ENCODE data around the gene AMOT. TPM values are rescaled to one million over a fixed set of nuclear protein-coding genes. Genes with fewer than 3 reads are reported as not detected.
A peak's percentile ranks its signal among the peaks of the same experiment; 100 is the strongest.

AMOT gene
- total RNA-seq, 4 donors from 2014 or later = 6.8 to 32.3 (median 10.0) TPM

DNA sequence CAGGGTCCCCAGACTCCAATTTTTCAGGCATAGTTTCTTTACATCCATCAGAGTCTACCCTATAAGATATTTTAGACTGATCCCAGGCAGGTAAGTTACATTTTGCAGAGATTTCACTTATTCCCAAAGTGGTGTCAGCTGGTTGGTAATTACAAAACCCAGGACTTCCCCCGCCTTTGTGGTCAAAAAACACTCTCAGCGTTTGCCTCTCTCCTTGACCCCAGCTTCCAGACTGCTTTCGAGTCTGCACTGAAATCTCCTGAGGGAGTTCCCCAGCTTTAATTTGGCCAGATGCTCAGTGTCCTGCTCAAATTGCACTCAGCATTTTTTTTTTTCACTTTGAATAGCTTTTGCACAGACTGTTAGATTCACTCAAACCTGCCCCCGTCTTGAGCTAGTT is 11.2 kb upstream of the AMOT start:
- Histone ChIP-seq H3K27me3 (no peaks in the 10 kb centered on the region), H3K27ac (no peak overlapping the region), H3K9me3 (no peaks in the 10 kb centered on the region), H3K36me3 (no peaks in the 10 kb centered on the region), H3K4me1 (no peaks in the 10 kb centered on the region), H3K4me3 (no peak overlapping the region)
- TF ChIP-seq POLR2AphosphoS5 (IDR thresholded peaks at IDR 0.05) (no peak), EP300 (IDR thresholded peaks at IDR 0.05) (no peak), POLR2A (IDR thresholded peaks at IDR 0.05) (no peak)
- TF ChIP-seq, protein P1, sequence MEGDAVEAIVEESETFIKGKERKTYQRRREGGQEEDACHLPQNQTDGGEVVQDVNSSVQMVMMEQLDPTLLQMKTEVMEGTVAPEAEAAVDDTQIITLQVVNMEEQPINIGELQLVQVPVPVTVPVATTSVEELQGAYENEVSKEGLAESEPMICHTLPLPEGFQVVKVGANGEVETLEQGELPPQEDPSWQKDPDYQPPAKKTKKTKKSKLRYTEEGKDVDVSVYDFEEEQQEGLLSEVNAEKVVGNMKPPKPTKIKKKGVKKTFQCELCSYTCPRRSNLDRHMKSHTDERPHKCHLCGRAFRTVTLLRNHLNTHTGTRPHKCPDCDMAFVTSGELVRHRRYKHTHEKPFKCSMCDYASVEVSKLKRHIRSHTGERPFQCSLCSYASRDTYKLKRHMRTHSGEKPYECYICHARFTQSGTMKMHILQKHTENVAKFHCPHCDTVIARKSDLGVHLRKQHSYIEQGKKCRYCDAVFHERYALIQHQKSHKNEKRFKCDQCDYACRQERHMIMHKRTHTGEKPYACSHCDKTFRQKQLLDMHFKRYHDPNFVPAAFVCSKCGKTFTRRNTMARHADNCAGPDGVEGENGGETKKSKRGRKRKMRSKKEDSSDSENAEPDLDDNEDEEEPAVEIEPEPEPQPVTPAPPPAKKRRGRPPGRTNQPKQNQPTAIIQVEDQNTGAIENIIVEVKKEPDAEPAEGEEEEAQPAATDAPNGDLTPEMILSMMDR (IDR thresholded peaks at IDR 0.05) = no peak
- ATAC-seq = no peak
- 19 to 46% methylated on average over 4 of the region's 4 CpGs for WGBS, 2 donors (ENCODE audit: low coverage in 1 of 2)

DNA sequence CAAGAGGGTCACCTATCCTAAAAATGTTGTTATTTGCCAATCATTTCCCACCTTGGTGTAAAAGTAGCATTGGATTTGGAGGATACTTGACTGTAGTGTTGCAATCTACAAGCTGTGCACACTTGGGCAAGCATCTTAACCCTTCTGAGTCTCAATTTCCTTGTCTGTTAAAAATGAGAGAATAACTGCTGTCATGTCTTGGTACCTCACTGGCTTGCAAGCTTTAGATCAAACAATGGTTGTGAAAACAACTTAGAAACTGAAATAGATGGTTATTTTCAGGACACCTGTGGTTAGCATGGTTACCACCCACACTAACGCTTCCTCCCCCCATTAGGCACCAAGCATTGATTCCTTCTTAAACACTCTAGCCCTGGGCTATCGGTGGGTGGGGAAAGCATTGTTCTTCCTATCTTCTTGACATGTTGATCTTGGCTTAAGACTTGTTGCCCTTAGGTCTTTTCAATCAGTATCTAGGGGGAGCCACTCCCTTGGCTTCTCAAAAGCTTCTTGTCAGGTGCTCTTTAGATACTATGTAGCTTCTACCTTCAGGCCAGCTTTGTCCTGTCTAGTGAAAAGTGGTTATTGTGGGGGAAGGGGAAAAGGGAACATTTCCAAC is 10.6 kb upstream of the AMOT start:
- 69 to 100% methylated on average over 2 of the region's 2 CpGs for WGBS, 2 donors (ENCODE audit: low coverage in 1 of 2)
- TF ChIP-seq, protein P1 (IDR thresholded peaks at IDR 0.05) = no peak
- TF ChIP-seq POLR2AphosphoS5 (IDR thresholded peaks at IDR 0.05) (no peak), EP300 (IDR thresholded peaks at IDR 0.05) (no peak), POLR2A (IDR thresholded peaks at IDR 0.05) (no peak)
- no peaks in the 10 kb centered on the region for H3K4me1 ChIP-seq
- no peaks in the 10 kb centered on the region for H3K9me3 ChIP-seq
- no peak overlapping the region for H3K27ac ChIP-seq
- no peak overlapping the region for H3K4me3 ChIP-seq
- no peak for ATAC-seq
- H3K27me3 ChIP-seq = no peaks in the 10 kb centered on the region
- H3K36me3 ChIP-seq = no peaks in the 10 kb centered on the region

DNA sequence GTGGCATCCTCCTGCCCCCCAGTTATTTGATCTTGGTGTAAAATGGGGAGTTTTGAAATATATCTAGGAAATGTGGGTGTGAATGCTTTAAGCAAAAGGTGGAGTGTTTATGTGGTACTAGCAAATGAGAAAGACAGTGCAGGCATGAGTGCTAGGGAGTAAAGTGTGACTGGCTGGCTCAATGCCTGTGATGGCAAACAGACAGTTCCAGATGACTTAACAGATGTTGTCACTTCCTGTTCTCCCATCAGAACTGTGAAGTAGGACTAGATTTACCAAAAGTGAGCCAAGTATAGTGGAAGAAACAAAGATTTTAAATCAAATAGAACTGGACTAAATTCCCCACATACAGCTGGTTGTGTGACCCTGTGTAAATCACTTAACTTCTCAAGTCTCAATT is 8.4 kb upstream of the AMOT start:
- H3K27me3 ChIP-seq = no peaks in the 10 kb centered on the region
- H3K4me1 ChIP-seq = no peaks in the 10 kb centered on the region
- TF ChIP-seq, protein P1 (IDR thresholded peaks at IDR 0.05) = no peak
- no peak for TF ChIP-seq EP300 (IDR thresholded peaks at IDR 0.05)
- TF ChIP-seq POLR2AphosphoS5 (IDR thresholded peaks at IDR 0.05) = no peak
- TF ChIP-seq POLR2A (IDR thresholded peaks at IDR 0.05) = no peak
- H3K36me3 ChIP-seq = no peaks in the 10 kb centered on the region
- ATAC-seq = peak; percentile 35
- no peaks in the 10 kb centered on the region for H3K9me3 ChIP-seq
- no peak overlapping the region for H3K27ac ChIP-seq
- H3K4me3 ChIP-seq = no peak overlapping the region

DNA sequence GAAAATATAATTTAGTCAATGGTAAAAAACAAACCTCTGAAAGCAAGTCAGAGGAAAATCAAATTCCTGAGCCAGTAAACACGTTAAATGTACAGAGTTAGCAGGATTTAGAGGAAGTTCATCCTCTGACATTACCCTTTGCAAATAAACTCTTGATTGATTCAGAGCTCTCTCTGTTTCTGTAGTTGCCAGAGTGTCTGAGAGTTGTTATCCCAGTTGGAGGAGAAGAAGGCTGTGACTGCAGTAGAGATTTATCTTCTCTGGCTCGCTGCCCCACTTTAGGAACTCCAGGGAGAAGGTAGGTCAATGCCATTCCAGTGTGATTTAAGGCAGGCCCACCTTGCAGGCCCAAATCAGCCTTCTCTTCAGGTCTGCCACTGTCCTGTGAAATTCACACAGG is 6.2 kb upstream of the AMOT start:
- Histone ChIP-seq H3K9me3 (no peaks in the 10 kb centered on the region), H3K4me1 (no peaks in the 10 kb centered on the region), H3K36me3 (no peaks in the 10 kb centered on the region), H3K27ac (no peak overlapping the region), H3K27me3 (no peaks in the 10 kb centered on the region), H3K4me3 (no peak overlapping the region)
- TF ChIP-seq POLR2AphosphoS5 (IDR thresholded peaks at IDR 0.05) (no peak), EP300 (IDR thresholded peaks at IDR 0.05) (no peak), POLR2A (IDR thresholded peaks at IDR 0.05) (no peak)
- TF ChIP-seq, protein P1 (IDR thresholded peaks at IDR 0.05) = no peak
- WGBS, 2 donors (ENCODE audit: low coverage in 1 of 2) = 29 to 60% methylated on average over 1 to 2 of the region's 2 CpGs
- ATAC-seq = no peak

DNA sequence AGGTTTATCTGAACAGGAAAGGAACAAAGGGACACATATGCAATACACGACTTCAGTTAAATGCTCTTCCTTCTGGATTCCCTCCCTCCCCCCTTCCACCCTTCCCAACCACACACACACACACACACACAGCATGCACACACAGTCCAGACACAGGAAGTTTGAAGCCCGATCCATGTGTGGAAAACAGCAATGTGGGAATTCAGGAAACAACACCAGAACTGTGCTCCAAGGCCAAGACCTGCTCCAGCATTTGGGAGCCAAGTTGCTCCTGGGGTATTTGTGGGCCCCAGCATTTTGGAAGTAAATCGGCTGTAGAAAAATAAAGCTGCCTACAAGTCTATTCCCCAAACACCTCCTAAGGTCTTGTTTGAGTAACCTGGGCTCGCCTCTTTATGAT is 5.6 kb upstream of the AMOT start:
- 36% methylated on average over 3 of the region's 4 CpGs; no CpG with 5 or more reads in 1 of the 2 donors for WGBS, 2 donors (ENCODE audit: low coverage in 1 of 2)

More for the DNA sequence above, 5.6 kb upstream of the AMOT start:
- Histone ChIP-seq H3K27ac (no peak overlapping the region), H3K4me3 (no peak overlapping the region), H3K4me1 (no peaks in the 10 kb centered on the region), H3K9me3 (no peaks in the 10 kb centered on the region), H3K36me3 (no peaks in the 10 kb centered on the region), H3K27me3 (no peaks in the 10 kb centered on the region)
- ATAC-seq = no peak
- no peak for TF ChIP-seq POLR2A (IDR thresholded peaks at IDR 0.05)
- TF ChIP-seq EP300 (IDR thresholded peaks at IDR 0.05) = no peak
- TF ChIP-seq, protein P1 (IDR thresholded peaks at IDR 0.05) = no peak
- no peak for TF ChIP-seq POLR2AphosphoS5 (IDR thresholded peaks at IDR 0.05)
